ENCODE results near the gene RPP25. TPM values are rescaled to one million over a fixed set of nuclear protein-coding genes. Genes with fewer than 3 reads are reported as not detected.

The RPP25 gene
- total and polyA plus RNA-seq, 10 of the 15 experiments (the other 5 are each of a cell fraction or from before 2014, with no cell fraction given), result 0.41 to 10.8 (median 4.7) TPM

- no peak overlapping the region for H3K4me2 ChIP-seq (ENCODE audit: control insufficient read depth, insufficient read depth)
- H3K9ac ChIP-seq (ENCODE audit: control insufficient read depth, insufficient read depth, low read length), result no peak overlapping the region
- H3K79me2 ChIP-seq (ENCODE audit: control insufficient read depth, insufficient read depth, low read length), result no peaks in the 10 kb centered on the region
- ChIA-PET SMC1A (ENCODE audit: uncharacterized antibody, unreplicated experiment) (interaction anchor here (1.2 kb wide), 1 partner anchor 31 kb away, joined by 3 read pairs; no protein-coding TSS in a partner anchor), CTCF (no interaction called here), RAD21 (ENCODE audit: unreplicated experiment) (no interaction called here), POLR2A (interaction anchor here (0.9 kb wide), 1 partner anchor 84 kb away, joined by 3 read pairs; no protein-coding TSS in a partner anchor)
- no peaks in the 10 kb centered on the region; a peak in 1 of 4 replicates for H3K27me3 ChIP-seq (replicated peaks in 1 of 2; ENCODE audit: control insufficient read depth in 2 of 2, insufficient read depth in 2 of 2, low read length in 1 of 2)
- FAIRE-seq, result no peak
- TF ChIP-seq E2F8 (IDR thresholded peaks at IDR 0.05; ENCODE audit: low read depth, partially characterized antibody) (no peak), FOXK2 (IDR thresholded peaks at IDR 0.05) (no peak), ATF3 (IDR thresholded peaks at IDR 0.05; ENCODE audit: borderline replicate concordance, extremely low read depth, low read depth, low read length) (no peak), MYB (IDR thresholded peaks at IDR 0.05; ENCODE audit: borderline replicate concordance, low read depth, low read length) (no peak), CHD4 (IDR thresholded peaks at IDR 0.05) (no peak), POLR2AphosphoS5 (IDR thresholded peaks at IDR 0.05; ENCODE audit: low read length) (no peak), TCF7 (IDR thresholded peaks at IDR 0.05; ENCODE audit: borderline replicate concordance) (no peak), NFYB (IDR thresholded peaks at IDR 0.05; ENCODE audit: insufficient read depth, low read depth, low read length) (no peak), E4F1 (IDR thresholded peaks at IDR 0.05; ENCODE audit: borderline replicate concordance, partially characterized antibody) (no peak)
- H3K4me1 ChIP-seq (ENCODE audit: control insufficient read depth, insufficient read depth, low read length), result no peaks in the 10 kb centered on the region; the same call in 1 of the 2 replicates
- H2AFZ ChIP-seq (ENCODE audit: control insufficient read depth, low read depth, low read length), result no peak overlapping the region
- H4K20me1 ChIP-seq (ENCODE audit: control insufficient read depth, insufficient read depth), result no peaks in the 10 kb centered on the region
- no TSS peak for BruUV-seq (replicated peaks)
- no peak for ATAC-seq
- no peak overlapping the region for H3K27ac ChIP-seq (ENCODE audit: control insufficient read depth, insufficient read depth)
- no peaks in the 10 kb centered on the region for H3K36me3 ChIP-seq (ENCODE audit: control insufficient read depth in 2 of 2, insufficient read depth in 2 of 2, low read length in 1 of 2)
- in situ Hi-C loops (cut with MboI) (no loop called here), intact Hi-C loops (cut with micrococcal nuclease; ENCODE audit: unreplicated experiment) (no loop called here)
- no peak for DNase-seq (ENCODE audit: low read depth, low spot score)
- WGBS (ENCODE audit: insufficient coverage, insufficient replicate concordance, low lambda C conversion rate, missing lambda C conversion rate), result 7% methylated on average over 1 of the region's 1 CpG
- no peak overlapping the region for H3K4me3 ChIP-seq
- H3K9me3 ChIP-seq (replicated peaks; ENCODE audit: control insufficient read depth, insufficient read depth, low read length), result no peaks in the 10 kb centered on the region
Measured at GRCh38 chr15:74992619-74993018, 36.0 kb upstream of the RPP25 start.

Measured in GM12878 (cell line).